BLaER1 treated with 17β-estradiol and CSF1 and Interleukin-3, amounts not matched to agents 10 nM and 100 nM (cell line): ENCODE data around the gene POLR2H.

Experiments
- H3K27ac ChIP-seq, 11 experiments: shearing (Covaris generic); formaldehyde crosslinking; 2 replicates each; pipeline ENCODE4 v1.8.1; 2022
- H3K27me3 ChIP-seq, 11 experiments: shearing (Covaris generic); formaldehyde crosslinking; 2 replicates each; pipeline ENCODE4 v1.8.1; 2022
- H3K36me3 ChIP-seq, 11 experiments: shearing (Covaris generic); formaldehyde crosslinking; 2 replicates each; pipeline ENCODE4 v1.8.1; 2022
- H3K4me1 ChIP-seq, 10 experiments: shearing (Covaris generic); formaldehyde crosslinking; 2 replicates each; pipeline ENCODE4 v1.8.1; 2022
- H3K4me2 ChIP-seq, 11 experiments: shearing (Covaris generic); formaldehyde crosslinking; 2 replicates each; pipeline ENCODE4 v1.8.1; 2022
- H3K4me3 ChIP-seq, 10 experiments: shearing (Covaris generic); formaldehyde crosslinking; 2 replicates each; pipeline ENCODE4 v1.8.1; 2022
- H3K9ac ChIP-seq, 11 experiments: shearing (Covaris generic); formaldehyde crosslinking; 2 replicates each; pipeline ENCODE4 v1.8.1; 2022
- H3K9me3 ChIP-seq, 11 experiments: shearing (Covaris generic); formaldehyde crosslinking; replicated peaks in 1 of 11; 2 replicates each; pipeline ENCODE4 v1.8.1; 2022
- H4K20me1 ChIP-seq, 11 experiments: shearing (Covaris generic); formaldehyde crosslinking; 2 replicates each; pipeline ENCODE4 v1.8.1; 2022
- Cebpa-rat ChIP-seq, 11 experiments: shearing (Covaris generic); IDR thresholded peaks; 2 replicates each; pipeline ENCODE4 v1.8.1; 2022

POLR2H gene

GRCh38 chr3:184358124-184358767 is 3.3 kb upstream of the POLR2H start:
- no peak overlapping the region for H3K27ac ChIP-seq
- H3K4me2 ChIP-seq = no peak overlapping the region
- H3K4me3 ChIP-seq = no peak overlapping the region
- no peak for TF ChIP-seq Cebpa-rat (IDR thresholded peaks at IDR 0.05)
- H3K4me1 ChIP-seq = peaks cover 13 to 22% (median 18%) of the 10 kb centered on the region in 10 experiments
- H3K9me3 ChIP-seq = no peaks in the 10 kb centered on the region
- H3K36me3 ChIP-seq = peaks cover 10 to 48% (median 29%) of the 10 kb centered on the region in 11 experiments; a peak in 20 of 22 replicates
- peaks cover 0 to 15% (median 0%) of the 10 kb centered on the region in 11 experiments; a peak in 5 of 22 replicates for H4K20me1 ChIP-seq
- H3K9ac ChIP-seq = peak overlapping the region in 1 of 11 experiments; percentile 37; a peak in 1 of 22 replicates
- no peaks in the 10 kb centered on the region for H3K27me3 ChIP-seq

GRCh38 chr3:184358921-184359350 is 2.6 kb upstream of the POLR2H start:
- H3K4me3 ChIP-seq = no peak overlapping the region
- no peaks in the 10 kb centered on the region for H3K9me3 ChIP-seq
- H3K27me3 ChIP-seq = no peaks in the 10 kb centered on the region
- H3K27ac ChIP-seq = no peak overlapping the region
- no peak overlapping the region for H3K4me2 ChIP-seq
- peaks cover 0 to 12% (median 0%) of the 10 kb centered on the region in 11 experiments; a peak in 6 of 22 replicates for H4K20me1 ChIP-seq
- TF ChIP-seq Cebpa-rat (IDR thresholded peaks at IDR 0.05) = no peak
- peak overlapping the region in 1 of 11 experiments; percentile 9; a peak in 1 of 22 replicates for H3K9ac ChIP-seq
- H3K36me3 ChIP-seq = peaks cover 8 to 42% (median 28%) of the 10 kb centered on the region in 11 experiments; a peak in 17 of 22 replicates
- H3K4me1 ChIP-seq = peaks cover 17 to 23% (median 19%) of the 10 kb centered on the region in 10 experiments

DNA sequence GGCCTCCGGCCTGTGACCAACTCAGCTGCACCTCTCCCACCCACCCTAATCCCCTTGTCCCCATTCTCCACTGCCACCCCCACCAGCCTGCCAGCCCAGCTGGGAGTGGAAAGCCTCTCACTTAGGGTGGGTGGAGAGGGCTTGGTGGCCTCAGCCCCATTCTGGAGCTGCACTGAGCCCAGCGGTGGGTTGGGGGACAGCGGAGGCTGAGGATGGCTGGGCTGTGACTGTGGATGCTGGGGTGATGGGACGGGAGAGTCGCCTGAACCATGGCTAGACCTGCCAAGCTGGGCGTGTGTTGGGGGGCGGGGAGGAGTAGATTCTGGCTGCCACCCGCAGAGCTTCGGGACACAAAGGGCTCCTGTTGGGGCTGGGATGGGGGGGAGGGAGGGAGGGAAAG is 1.9 kb upstream of the POLR2H start:
- H3K4me3 ChIP-seq = no peak overlapping the region

DNA sequence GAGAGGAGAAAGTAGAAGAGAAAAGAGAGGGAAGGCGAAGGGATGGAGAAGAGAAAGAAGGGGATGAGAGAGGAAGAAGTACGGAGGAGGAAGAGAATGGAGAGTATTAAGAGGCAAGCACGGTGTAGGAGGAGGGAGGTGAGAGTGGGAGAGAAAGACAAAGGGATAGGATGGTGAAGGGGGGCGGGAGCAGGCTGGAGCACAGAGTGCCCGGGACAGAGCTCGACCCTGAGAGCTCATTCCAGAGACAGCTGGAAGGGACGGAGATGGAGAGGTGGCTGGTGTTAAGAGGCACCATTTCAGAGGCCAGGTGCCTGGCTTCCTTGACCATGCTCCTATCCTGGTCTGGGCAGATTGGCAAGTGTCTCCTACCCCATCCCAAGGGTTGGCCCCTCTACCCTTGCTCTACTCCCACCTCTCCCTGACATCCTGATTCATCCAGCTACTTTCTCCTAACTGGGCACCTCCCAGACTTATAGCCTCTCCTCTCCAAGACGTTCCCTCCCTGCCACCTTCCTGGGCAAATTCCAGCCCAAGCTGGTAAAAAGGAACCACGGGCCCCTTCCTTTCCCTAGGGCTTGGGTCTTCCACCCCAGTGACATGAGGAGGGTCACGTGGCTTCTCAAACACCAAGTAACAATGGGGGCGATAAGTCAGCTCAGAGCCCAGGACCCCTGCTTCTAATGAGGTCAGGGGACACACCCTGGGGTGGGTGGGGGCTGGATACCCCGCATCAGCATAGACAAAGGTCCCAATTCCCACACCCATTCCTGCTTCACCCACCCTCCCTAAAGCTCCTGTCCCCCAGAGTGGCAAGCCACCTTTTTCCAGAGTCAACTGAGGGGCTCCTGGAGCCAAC is 1.2 kb upstream of the POLR2H start:
- H3K4me3 ChIP-seq = peak overlapping the region; percentile 72 to 91 (median 84)
- H3K4me1 ChIP-seq = peaks cover 28 to 33% (median 30%) of the 10 kb centered on the region in 10 experiments
- H3K27me3 ChIP-seq = no peaks in the 10 kb centered on the region
- peaks cover 0 to 22% (median 12%) of the 10 kb centered on the region in 11 experiments; a peak in 14 of 22 replicates for H4K20me1 ChIP-seq
- H3K27ac ChIP-seq = peak overlapping the region in 2 of 11 experiments; percentile 85 to 87; a peak in 1 of 22 replicates
- peaks cover 17 to 45% (median 34%) of the 10 kb centered on the region in 11 experiments for H3K36me3 ChIP-seq
- H3K4me2 ChIP-seq = peak overlapping the region; percentile 89 to 100 (median 98)
- no peak for TF ChIP-seq Cebpa-rat (IDR thresholded peaks at IDR 0.05)
- H3K9me3 ChIP-seq = no peaks in the 10 kb centered on the region
- peak overlapping the region; percentile 80 to 93 (median 90); a peak in 20 of 22 replicates for H3K9ac ChIP-seq

More for the DNA sequence above, 1.9 kb upstream of the POLR2H start:
- H3K36me3 ChIP-seq = peaks cover 11 to 44% (median 29%) of the 10 kb centered on the region in 11 experiments; a peak in 21 of 22 replicates
- no peaks in the 10 kb centered on the region for H3K27me3 ChIP-seq
- H3K9ac ChIP-seq = no peak overlapping the region
- no peak for TF ChIP-seq Cebpa-rat (IDR thresholded peaks at IDR 0.05)
- peaks cover 21 to 29% (median 24%) of the 10 kb centered on the region in 10 experiments for H3K4me1 ChIP-seq
- peaks cover 0 to 17% (median 6%) of the 10 kb centered on the region in 11 experiments; a peak in 14 of 22 replicates for H4K20me1 ChIP-seq
- no peak overlapping the region for H3K27ac ChIP-seq
- H3K9me3 ChIP-seq = no peaks in the 10 kb centered on the region
- H3K4me2 ChIP-seq = no peak overlapping the region

GRCh38 chr3:184360929-184361531 is 480 bp upstream of the POLR2H start:
- Histone ChIP-seq H3K36me3 (peaks cover 14 to 45% (median 32%) of the 10 kb centered on the region in 11 experiments), H4K20me1 (peaks cover 0 to 26% (median 12%) of the 10 kb centered on the region in 11 experiments; a peak in 13 of 22 replicates), H3K4me2 (peak overlapping the region; percentile 89 to 100 (median 98)), H3K9me3 (no peaks in the 10 kb centered on the region), H3K9ac (peak overlapping the region; percentile 80 to 93 (median 90)), H3K4me1 (peaks cover 31 to 36% (median 34%) of the 10 kb centered on the region in 10 experiments), H3K4me3 (peak overlapping the region; percentile 72 to 91 (median 84)), H3K27me3 (no peaks in the 10 kb centered on the region), H3K27ac (peak overlapping the region; percentile 84 to 93 (median 90); a peak in 21 of 22 replicates)
- TF ChIP-seq Cebpa-rat (IDR thresholded peaks at IDR 0.05) = no peak

DNA sequence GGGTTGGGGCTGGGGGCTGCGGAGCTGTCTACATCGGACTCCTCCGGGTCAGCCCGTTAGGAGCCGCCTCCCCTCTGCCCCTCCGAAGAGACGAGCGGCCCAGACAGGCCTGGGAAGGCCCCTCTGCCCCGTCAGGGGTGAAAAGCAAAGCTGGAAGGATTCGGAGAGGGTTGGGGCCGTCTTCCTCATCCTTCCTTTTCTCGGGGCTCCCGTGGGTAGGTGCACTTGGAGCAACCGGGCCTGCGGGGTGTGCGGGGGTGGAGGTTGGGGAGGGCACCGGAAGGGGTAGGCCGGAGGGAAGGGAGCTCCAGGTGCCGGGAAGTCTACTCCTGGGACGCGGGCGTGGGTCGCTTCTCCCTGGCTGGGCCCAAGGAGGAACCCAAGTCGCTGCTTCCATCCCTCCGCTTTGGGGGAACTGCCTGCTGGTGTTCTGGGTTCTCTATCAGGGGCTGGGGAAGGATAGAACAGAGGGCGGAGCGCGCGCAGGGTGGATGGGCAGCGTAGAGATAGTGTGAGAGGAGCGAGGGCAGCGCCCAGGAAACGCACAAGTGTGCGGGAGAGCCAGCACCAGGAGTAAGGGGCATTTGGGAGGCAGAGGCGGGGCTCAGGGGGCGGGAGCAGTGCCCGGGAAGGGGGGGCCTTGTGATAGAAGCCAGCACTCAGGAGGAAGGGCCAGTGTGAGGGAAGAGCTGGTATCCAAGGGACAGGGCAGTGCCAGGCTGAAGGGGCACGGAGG is 590 bp downstream of the POLR2H start:
- Histone ChIP-seq H3K4me2 (peak overlapping the region; percentile 89 to 100 (median 98)), H3K4me1 (peaks cover 31 to 44% (median 40%) of the 10 kb centered on the region in 10 experiments), H3K9ac (peak overlapping the region; percentile 80 to 93 (median 90)), H3K36me3 (peaks cover 24 to 46% (median 38%) of the 10 kb centered on the region in 11 experiments), H3K27ac (peak overlapping the region; percentile 84 to 93 (median 90)), H3K9me3 (no peaks in the 10 kb centered on the region), H3K4me3 (peak overlapping the region; percentile 72 to 91 (median 84)), H3K27me3 (no peaks in the 10 kb centered on the region), H4K20me1 (peaks cover 3 to 36% (median 21%) of the 10 kb centered on the region in 11 experiments; a peak in 15 of 22 replicates)
- no peak for TF ChIP-seq Cebpa-rat (IDR thresholded peaks at IDR 0.05)

GRCh38 chr3:184362668-184363546 is 1.4 kb downstream of the POLR2H start:
- peaks cover 31 to 46% (median 37%) of the 10 kb centered on the region in 11 experiments for H3K36me3 ChIP-seq
- peaks cover 31 to 44% (median 40%) of the 10 kb centered on the region in 10 experiments for H3K4me1 ChIP-seq
- H3K4me3 ChIP-seq = peak overlapping the region; percentile 72 to 91 (median 84)
- peaks cover 3 to 39% (median 26%) of the 10 kb centered on the region in 11 experiments; a peak in 18 of 22 replicates for H4K20me1 ChIP-seq
- H3K9me3 ChIP-seq = no peaks in the 10 kb centered on the region
- peak overlapping the region; percentile 80 to 93 (median 90) for H3K9ac ChIP-seq
- no peak for TF ChIP-seq Cebpa-rat (IDR thresholded peaks at IDR 0.05)
- peak overlapping the region; percentile 89 to 100 (median 98) for H3K4me2 ChIP-seq
- H3K27me3 ChIP-seq = no peaks in the 10 kb centered on the region
- H3K27ac ChIP-seq = peak overlapping the region; percentile 84 to 93 (median 90)
